Measurements from ENCODE around the gene CCND3. TPM values are rescaled to one million over a fixed set of nuclear protein-coding genes. Genes with fewer than 3 reads are reported as not detected.

The CCND3 gene
- polyA plus RNA-seq, 2 of the 4 experiments (the other 2 are of a cell fraction), result 112 to 228 TPM

DNA sequence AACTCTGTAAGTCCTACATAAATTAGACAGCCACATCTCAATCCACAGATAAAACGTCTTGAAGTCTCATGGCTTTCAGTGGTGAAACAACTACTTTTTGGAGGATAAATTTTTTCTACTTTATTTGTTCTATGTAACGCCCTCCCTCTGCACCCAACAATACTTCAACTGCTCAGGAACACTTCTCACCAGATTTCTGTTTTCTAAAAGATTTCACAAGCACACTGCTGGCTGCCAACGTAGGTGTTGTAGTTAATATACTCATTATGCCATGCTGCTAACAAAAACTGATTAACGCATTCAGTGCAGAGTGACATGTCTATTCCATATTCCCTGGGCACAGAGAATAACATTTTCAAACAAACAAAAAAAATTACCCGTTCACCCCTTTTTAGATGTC, 56.7 kb downstream of the CCND3 start:
- WGBS (ENCODE audit: missing lambda C conversion rate), result 73% methylated on average over 5 of the region's 5 CpGs
- Histone ChIP-seq H3K27ac (no peak overlapping the region), H3K9me3 (no peaks in the 10 kb centered on the region), H3K4me2 (no peak overlapping the region), H3K4me3 (no peak overlapping the region), H3K4me1 (no peaks in the 10 kb centered on the region; the same call in 2 of the 3 replicates)
- TF ChIP-seq ZC3H11A (IDR thresholded peaks at IDR 0.05), result no peak
- no peak for TF ChIP-seq RARB (CRISPR knock-in tag; IDR thresholded peaks at IDR 0.05)
- TF ChIP-seq MAFK (IDR thresholded peaks at IDR 0.05; ENCODE audit: partially characterized antibody), result no peak
- no peak for TF ChIP-seq MAX (IDR thresholded peaks at IDR 0.05)
- TF ChIP-seq ZFP36 (IDR thresholded peaks at IDR 0.05; ENCODE audit: borderline replicate concordance, partially characterized antibody), result no peak
- no peak for TF ChIP-seq EP300 (IDR thresholded peaks at IDR 0.05)
- TF ChIP-seq MAZ (IDR thresholded peaks at IDR 0.05; ENCODE audit: borderline replicate concordance, low read depth, low read length), result no peak
- ChIA-PET POLR2A (no interaction called here), CTCF (no interaction called here)
- DNase-seq (ENCODE audit: low read depth in 1 of 2, low spot score in 1 of 2), result no peak
- no peak for FAIRE-seq
- ATAC-seq, result no peak

Small RNA genes lying within 50 kb of the gene (small RNA-seq; reads per million reads assigned to genes)
- 0 reads per million in 6 experiments for gene RF00019

Other genes starting within 250 kb of the CCND3 start
- 2.9 and 3.1 TPM in 2 replicates for gene TFEB, start 206.2 kb downstream of the CCND3 start, polyA plus RNA-seq (2011; rRNA removed)
- 4.3 to 6.1 TPM (median 4.5 TPM) in 3 replicates for gene TFEB, start 206.2 kb downstream of the CCND3 start, polyA plus RNA-seq (2017; fragmentation: RNase III; extraction: RNeasy Plus Mini Kit Qiagen cat#74134 plus additional on column Dnase treatment)
- gene PGC, start 194.4 kb downstream of the CCND3 start, polyA plus RNA-seq (2011; rRNA removed), result not detected in 2 replicates
- gene PGC, start 194.4 kb downstream of the CCND3 start, polyA plus RNA-seq (2017; fragmentation: RNase III; extraction: RNeasy Plus Mini Kit Qiagen cat#74134 plus additional on column Dnase treatment), result not detected in 3 replicates
- gene FRS3, start 161.9 kb downstream of the CCND3 start, polyA plus RNA-seq (2011; rRNA removed), result 1.9 TPM in 2 replicates
- 1.7 to 2.0 TPM (median 2.0 TPM) in 3 replicates for gene FRS3, start 161.9 kb downstream of the CCND3 start, polyA plus RNA-seq (2017; fragmentation: RNase III; extraction: RNeasy Plus Mini Kit Qiagen cat#74134 plus additional on column Dnase treatment)
- 0.32 and 0.34 TPM in 2 replicates for gene PRICKLE4, start 161.0 kb downstream of the CCND3 start, polyA plus RNA-seq (2011; rRNA removed)
- 0.95 to 1.6 TPM (median 1.5 TPM) in 3 replicates for gene PRICKLE4, start 161.0 kb downstream of the CCND3 start, polyA plus RNA-seq (2017; fragmentation: RNase III; extraction: RNeasy Plus Mini Kit Qiagen cat#74134 plus additional on column Dnase treatment)
- 217 and 262 TPM in 2 replicates for gene TOMM6, start 154.1 kb downstream of the CCND3 start, polyA plus RNA-seq (2011; rRNA removed)
- gene TOMM6, start 154.1 kb downstream of the CCND3 start, polyA plus RNA-seq (2017; fragmentation: RNase III; extraction: RNeasy Plus Mini Kit Qiagen cat#74134 plus additional on column Dnase treatment), result 252 to 261 TPM (median 254 TPM) in 3 replicates
- gene USP49, start 46.4 kb downstream of the CCND3 start, polyA plus RNA-seq (2011; rRNA removed), result 2.9 TPM in 2 replicates
- gene USP49, start 46.4 kb downstream of the CCND3 start, polyA plus RNA-seq (2017; fragmentation: RNase III; extraction: RNeasy Plus Mini Kit Qiagen cat#74134 plus additional on column Dnase treatment), result 3.6 to 4.3 TPM (median 4.1 TPM) in 3 replicates
- gene MED20, start 20.7 kb downstream of the CCND3 start, polyA plus RNA-seq (2011; rRNA removed), result 29.3 and 32.9 TPM in 2 replicates
- gene MED20, start 20.7 kb downstream of the CCND3 start, polyA plus RNA-seq (2017; fragmentation: RNase III; extraction: RNeasy Plus Mini Kit Qiagen cat#74134 plus additional on column Dnase treatment), result 18.4 to 21.0 TPM (median 19.0 TPM) in 3 replicates
- gene BYSL, start 20.3 kb downstream of the CCND3 start, polyA plus RNA-seq (2011; rRNA removed), result 28.8 and 38.7 TPM in 2 replicates
- gene BYSL, start 20.3 kb downstream of the CCND3 start, polyA plus RNA-seq (2017; fragmentation: RNase III; extraction: RNeasy Plus Mini Kit Qiagen cat#74134 plus additional on column Dnase treatment), result 60.9 to 66.9 TPM (median 61.8 TPM) in 3 replicates
- 18.7 and 20.5 TPM in 2 replicates for gene TAF8, start 108.7 kb upstream of the CCND3 start, polyA plus RNA-seq (2011; rRNA removed)
- gene TAF8, start 108.7 kb upstream of the CCND3 start, polyA plus RNA-seq (2017; fragmentation: RNase III; extraction: RNeasy Plus Mini Kit Qiagen cat#74134 plus additional on column Dnase treatment), result 13.3 to 14.0 TPM (median 13.4 TPM) in 3 replicates
- 0.44 and 0.66 TPM in 2 replicates for gene C6orf132, start 200.8 kb upstream of the CCND3 start, polyA plus RNA-seq (2011; rRNA removed)
- 0.58 to 1.1 TPM (median 0.96 TPM) in 3 replicates for gene C6orf132, start 200.8 kb upstream of the CCND3 start, polyA plus RNA-seq (2017; fragmentation: RNase III; extraction: RNeasy Plus Mini Kit Qiagen cat#74134 plus additional on column Dnase treatment)
- not detected in 2 replicates for gene GUCA1A, start 231.6 kb upstream of the CCND3 start, polyA plus RNA-seq (2011; rRNA removed)
- not detected in 3 replicates for gene GUCA1A, start 231.6 kb upstream of the CCND3 start, polyA plus RNA-seq (2017; fragmentation: RNase III; extraction: RNeasy Plus Mini Kit Qiagen cat#74134 plus additional on column Dnase treatment)

Data from A549 (cell line).